Calu3 (cell line): ENCODE results near the gene SYT13. TPM values are rescaled to one million over a fixed set of nuclear protein-coding genes. Genes with fewer than 3 reads are reported as not detected.

Experiments
- BruUV-seq: library from RNA; stranded (reverse); fragments of 400-500 nt; replicated peaks from 2 replicates; lab custom pipeline; 2021; lab: Mats Ljungman, UMichigan
- CTCF ChIA-PET: fragments of 300-600 bp; sonication (Branson Sonifier 250); formaldehyde crosslinking; loops from one replicate; lab custom pipeline; 2022; ENCODE audit warnings: antibody characterized with exemption; lab: Charles Lee
- DNase-seq: peaks from one replicate; pipeline ENCODE4 v3.0.0; 2022
- H3K27ac Mint-ChIP-seq: one replicate; pipeline ENCODE4 v1.8.0; 2022; ENCODE audit warnings: mixed read lengths; ENCODE audit not compliant: unreplicated experiment
- H3K27me3 Mint-ChIP-seq: one replicate; pipeline ENCODE4 v1.8.0; 2022; ENCODE audit warnings: mixed read lengths; ENCODE audit not compliant: unreplicated experiment
- H3K36me3 Mint-ChIP-seq: one replicate; pipeline ENCODE4 v1.8.0; 2022; ENCODE audit warnings: mild to moderate bottlenecking, moderate library complexity, mixed read lengths; ENCODE audit not compliant: insufficient read depth, unreplicated experiment
- H3K4me1 Mint-ChIP-seq: one replicate; pipeline ENCODE4 v1.8.0; 2022; ENCODE audit warnings: mild to moderate bottlenecking, low read depth, mixed read lengths; ENCODE audit not compliant: unreplicated experiment
- H3K4me3 Mint-ChIP-seq: one replicate; pipeline ENCODE4 v1.8.0; 2022; ENCODE audit warnings: mild to moderate bottlenecking, low read depth, moderate library complexity, mixed read lengths; ENCODE audit not compliant: unreplicated experiment
- H3K9me3 Mint-ChIP-seq: one replicate; pipeline ENCODE4 v1.8.0; 2022; ENCODE audit warnings: low read depth, mixed read lengths; ENCODE audit not compliant: unreplicated experiment
- intact Hi-C: fragments of 100-400 bp; cut with micrococcal nuclease; formaldehyde crosslinking; loops from one replicate; pipeline ENCODE4 v1.10.0; 2022; ENCODE audit not compliant: unreplicated experiment
- total RNA-seq: library from RNA; stranded (reverse); gene quantifications from 2 replicates; pipeline ENCODE4 v1.2.3, GENCODE V29; 2022
- TF ChIP-seq, protein P1 (sequence below): fragments of 200-600 bp; IDR thresholded peaks from one replicate; pipeline ENCODE4 v1.8.0; 2022; ENCODE audit warnings: antibody characterized with exemption; ENCODE audit not compliant: unreplicated experiment

SYT13 gene
- total RNA-seq, 1 experiment from 2014 or later = 36.8 TPM

DNA sequence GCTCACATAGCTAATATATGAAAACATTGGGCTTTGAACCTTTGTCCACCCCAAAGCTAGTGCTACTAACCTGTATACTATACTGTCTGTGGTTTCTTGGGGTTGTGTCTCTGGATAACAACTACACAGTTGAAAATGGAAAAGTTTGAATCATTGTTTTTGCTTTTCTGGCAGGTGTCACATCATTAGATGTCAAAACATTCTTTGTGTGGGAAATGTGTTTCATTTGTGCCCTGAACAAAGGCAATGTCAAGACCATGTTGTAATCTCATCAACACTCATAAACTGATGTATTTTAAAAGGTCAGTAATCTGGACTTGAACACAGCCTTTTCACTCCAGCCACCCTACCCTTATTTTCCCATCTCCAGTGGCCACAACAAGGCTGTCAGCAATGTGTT, 16.5 kb downstream of the SYT13 start:
- Mint-ChIP-seq H3K27me3 (no peaks in the 10 kb centered on the region), H3K4me3 (no peak overlapping the region), H3K36me3 (peaks cover 7% of the 10 kb centered on the region), H3K9me3 (no peaks in the 10 kb centered on the region), H3K4me1 (peaks cover 89% of the 10 kb centered on the region), H3K27ac (no peak overlapping the region)
- CTCF ChIA-PET = no interaction called here
- DNase-seq = no peak
- no TSS peak for BruUV-seq
- TF ChIP-seq, protein P1, sequence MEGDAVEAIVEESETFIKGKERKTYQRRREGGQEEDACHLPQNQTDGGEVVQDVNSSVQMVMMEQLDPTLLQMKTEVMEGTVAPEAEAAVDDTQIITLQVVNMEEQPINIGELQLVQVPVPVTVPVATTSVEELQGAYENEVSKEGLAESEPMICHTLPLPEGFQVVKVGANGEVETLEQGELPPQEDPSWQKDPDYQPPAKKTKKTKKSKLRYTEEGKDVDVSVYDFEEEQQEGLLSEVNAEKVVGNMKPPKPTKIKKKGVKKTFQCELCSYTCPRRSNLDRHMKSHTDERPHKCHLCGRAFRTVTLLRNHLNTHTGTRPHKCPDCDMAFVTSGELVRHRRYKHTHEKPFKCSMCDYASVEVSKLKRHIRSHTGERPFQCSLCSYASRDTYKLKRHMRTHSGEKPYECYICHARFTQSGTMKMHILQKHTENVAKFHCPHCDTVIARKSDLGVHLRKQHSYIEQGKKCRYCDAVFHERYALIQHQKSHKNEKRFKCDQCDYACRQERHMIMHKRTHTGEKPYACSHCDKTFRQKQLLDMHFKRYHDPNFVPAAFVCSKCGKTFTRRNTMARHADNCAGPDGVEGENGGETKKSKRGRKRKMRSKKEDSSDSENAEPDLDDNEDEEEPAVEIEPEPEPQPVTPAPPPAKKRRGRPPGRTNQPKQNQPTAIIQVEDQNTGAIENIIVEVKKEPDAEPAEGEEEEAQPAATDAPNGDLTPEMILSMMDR = no peak
- intact Hi-C loops = loop anchor here (2.0 kb wide), 1 partner anchor 15 kb away; no protein-coding TSS in a partner anchor

DNA sequence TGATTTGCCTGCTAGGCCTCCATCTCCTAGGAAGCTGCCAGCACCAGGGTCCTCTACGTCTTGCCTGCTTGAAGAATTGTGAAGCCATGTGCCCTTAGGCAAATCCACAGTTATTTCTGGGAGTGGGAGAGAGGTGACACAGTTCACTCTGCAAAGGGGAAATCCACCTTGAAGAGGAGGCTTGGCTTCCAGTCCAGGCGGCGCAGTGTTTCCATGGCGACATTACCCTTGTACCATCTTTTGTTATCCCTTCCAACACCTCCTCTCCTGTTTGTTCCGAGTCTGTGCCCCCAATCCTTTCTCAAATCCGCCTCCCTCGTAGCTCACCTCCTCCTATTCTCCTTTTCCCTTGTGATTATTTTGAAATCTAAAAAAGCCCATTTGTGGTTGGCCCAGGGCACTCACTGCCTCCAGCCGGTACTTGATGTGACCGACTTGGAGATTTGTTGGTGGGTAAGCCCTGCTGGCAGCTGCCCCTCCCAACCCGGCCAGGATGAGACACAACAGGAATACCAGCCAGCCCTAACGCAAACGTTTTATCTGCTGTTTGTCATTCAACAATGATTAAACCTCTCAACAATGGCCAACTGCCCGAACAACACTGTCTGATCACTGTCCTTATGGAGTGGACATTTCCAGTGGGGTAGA, 18.4 kb downstream of the SYT13 start:
- H3K9me3 Mint-ChIP-seq = no peaks in the 10 kb centered on the region
- intact Hi-C loops = no loop called here
- H3K4me1 Mint-ChIP-seq = peaks cover 89% of the 10 kb centered on the region
- BruUV-seq = no TSS peak
- TF ChIP-seq, protein P1 = no peak
- H3K27ac Mint-ChIP-seq = peak overlapping the region; percentile 48
- CTCF ChIA-PET = interaction anchor here (0.6 to 1.2 kb wide), 3 partner anchors 8 to 593 kb away, joined by 3 read pairs; no protein-coding TSS in a partner anchor
- H3K27me3 Mint-ChIP-seq = no peaks in the 10 kb centered on the region
- DNase-seq = no peak
- H3K36me3 Mint-ChIP-seq = peaks cover 9% of the 10 kb centered on the region
- peak overlapping the region; percentile 8 for H3K4me3 Mint-ChIP-seq

DNA sequence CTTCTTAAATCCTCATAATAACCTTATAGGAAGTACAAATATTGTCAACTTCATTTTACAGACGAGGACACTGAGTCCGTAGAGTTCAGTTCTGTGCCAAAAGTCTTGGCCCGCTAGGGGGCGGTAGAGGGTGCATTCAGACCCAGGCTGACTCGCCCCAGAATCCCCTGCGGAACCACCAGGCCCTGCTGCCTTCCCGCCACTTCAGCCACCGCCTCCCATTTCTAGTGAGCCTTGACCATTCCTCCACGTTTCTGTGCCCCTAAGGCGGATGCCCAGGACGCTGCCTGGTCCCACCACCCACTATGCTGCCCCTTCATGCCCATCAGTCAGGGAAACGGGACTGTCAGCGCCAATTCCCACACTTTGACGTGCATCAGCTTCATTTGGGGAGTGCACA, 19.1 kb downstream of the SYT13 start:
- Mint-ChIP-seq H3K4me1 (peaks cover 89% of the 10 kb centered on the region), H3K4me3 (no peak overlapping the region), H3K27me3 (no peaks in the 10 kb centered on the region), H3K36me3 (peaks cover 9% of the 10 kb centered on the region), H3K9me3 (no peaks in the 10 kb centered on the region), H3K27ac (peak overlapping the region; percentile 48)
- no TSS peak for BruUV-seq
- intact Hi-C loops = no loop called here
- CTCF ChIA-PET = interaction anchor here (0.8 to 1.0 kb wide), 2 partner anchors 15 kb away, joined by 3 read pairs; no protein-coding TSS in a partner anchor
- peak; percentile 48 for DNase-seq
- TF ChIP-seq, protein P1 = peak; percentile 53

DNA sequence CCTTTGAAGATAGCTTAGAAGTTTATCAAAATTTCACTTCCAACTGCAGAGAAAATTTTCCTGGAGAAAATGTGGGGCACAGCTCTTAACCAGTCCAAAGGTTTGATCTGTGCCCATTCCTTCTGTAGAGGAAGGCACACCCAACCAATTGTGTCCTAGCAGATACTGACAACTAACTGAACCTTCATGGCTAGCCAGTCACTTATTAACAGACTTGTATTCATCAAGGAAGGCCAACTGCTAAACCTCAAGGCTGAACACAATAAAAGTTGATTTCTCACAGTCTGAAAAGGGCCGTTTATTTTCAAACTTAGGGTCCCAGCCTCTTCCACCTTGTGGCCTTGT, 19.5 kb downstream of the SYT13 start:
- peaks cover 89% of the 10 kb centered on the region for H3K4me1 Mint-ChIP-seq
- intact Hi-C loops = no loop called here
- CTCF ChIA-PET = interaction anchor here (0.8 kb wide), 1 partner anchor 16 kb away, joined by 3 read pairs; no protein-coding TSS in a partner anchor

More for the DNA sequence above, 19.5 kb downstream of the SYT13 start:
- Mint-ChIP-seq H3K36me3 (peaks cover 9% of the 10 kb centered on the region), H3K9me3 (no peaks in the 10 kb centered on the region), H3K27me3 (no peaks in the 10 kb centered on the region), H3K27ac (peak overlapping the region; percentile 21), H3K4me3 (peak overlapping the region; percentile 9)
- BruUV-seq = no TSS peak
- no peak for DNase-seq
- TF ChIP-seq, protein P1 = no peak
